ENCODE results near the gene FOXF2.

DNA sequence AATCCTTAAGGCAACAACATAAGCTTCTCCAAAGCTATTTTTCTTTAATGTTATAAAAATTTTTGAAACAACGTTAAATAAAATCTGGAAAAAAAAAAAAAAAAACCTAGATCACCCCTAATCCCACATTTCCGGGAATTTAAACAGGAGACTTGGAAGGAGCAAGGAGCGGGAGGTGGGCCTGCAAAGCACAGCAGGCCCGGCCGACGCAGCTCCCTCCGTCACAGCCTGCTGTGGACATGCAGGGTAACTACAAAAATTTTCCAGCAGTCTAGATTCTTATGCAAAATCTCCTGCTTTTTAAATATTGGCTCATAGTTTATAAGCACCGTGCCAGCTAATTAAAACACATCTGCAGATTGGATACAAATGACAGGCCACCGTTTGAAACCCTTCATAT lies 23.5 kb downstream of the FOXF2 start:
- no peak for TF ChIP-seq POLR2A (IDR thresholded peaks at IDR 0.05)
- TF ChIP-seq, protein P1, sequence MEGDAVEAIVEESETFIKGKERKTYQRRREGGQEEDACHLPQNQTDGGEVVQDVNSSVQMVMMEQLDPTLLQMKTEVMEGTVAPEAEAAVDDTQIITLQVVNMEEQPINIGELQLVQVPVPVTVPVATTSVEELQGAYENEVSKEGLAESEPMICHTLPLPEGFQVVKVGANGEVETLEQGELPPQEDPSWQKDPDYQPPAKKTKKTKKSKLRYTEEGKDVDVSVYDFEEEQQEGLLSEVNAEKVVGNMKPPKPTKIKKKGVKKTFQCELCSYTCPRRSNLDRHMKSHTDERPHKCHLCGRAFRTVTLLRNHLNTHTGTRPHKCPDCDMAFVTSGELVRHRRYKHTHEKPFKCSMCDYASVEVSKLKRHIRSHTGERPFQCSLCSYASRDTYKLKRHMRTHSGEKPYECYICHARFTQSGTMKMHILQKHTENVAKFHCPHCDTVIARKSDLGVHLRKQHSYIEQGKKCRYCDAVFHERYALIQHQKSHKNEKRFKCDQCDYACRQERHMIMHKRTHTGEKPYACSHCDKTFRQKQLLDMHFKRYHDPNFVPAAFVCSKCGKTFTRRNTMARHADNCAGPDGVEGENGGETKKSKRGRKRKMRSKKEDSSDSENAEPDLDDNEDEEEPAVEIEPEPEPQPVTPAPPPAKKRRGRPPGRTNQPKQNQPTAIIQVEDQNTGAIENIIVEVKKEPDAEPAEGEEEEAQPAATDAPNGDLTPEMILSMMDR (IDR thresholded peaks at IDR 0.05): no peak

Data from adrenal gland (tissue), 5 donors.